HG03460 (cell line): ENCODE results near the gene POU1F1.
"Not testable (repeated sequence)": the region's sequence is repeated elsewhere in the genome, so short reads cannot be mapped to it uniquely, and the experiment has no call there.

ENCODE experiments used
- ATAC-seq: cut with Tn5 transposase; IDR thresholded peaks from one replicate; pipeline ENCODE4 v1.9.1; 2021; ENCODE audit not compliant: unreplicated experiment

The POU1F1 gene

GRCh38 chr3:87260270-87260669 lies 16.1 kb downstream of the POU1F1 start:
- ATAC-seq = peak; percentile 70

GRCh38 chr3:87250009-87250408 lies 26.4 kb downstream of the POU1F1 start:
- no peak for ATAC-seq

GRCh38 chr3:87248831-87249230 lies 27.6 kb downstream of the POU1F1 start:
- ATAC-seq = no peak

GRCh38 chr3:87248231-87248630 lies 28.2 kb downstream of the POU1F1 start:
- ATAC-seq = not testable (repeated sequence)

- ATAC-seq = no peak
These were observed 29.0 kb downstream of the POU1F1 start for GRCh38 chr3:87247430-87247773.

GRCh38 chr3:87246662-87247429 lies 29.5 kb downstream of the POU1F1 start:
- ATAC-seq = no peak

GRCh38 chr3:87236093-87236492 lies 40.3 kb downstream of the POU1F1 start:
- ATAC-seq = no peak

- no peak for ATAC-seq
These were observed 42.6 kb downstream of the POU1F1 start for GRCh38 chr3:87233805-87234204.

GRCh38 chr3:87229113-87229512 lies 47.3 kb downstream of the POU1F1 start:
- no peak for ATAC-seq

GRCh38 chr3:87228316-87228715 lies 48.1 kb downstream of the POU1F1 start:
- no peak for ATAC-seq

GRCh38 chr3:87227835-87228144 lies 48.6 kb downstream of the POU1F1 start:
- ATAC-seq = peak; percentile 2

- peak; percentile 92 for ATAC-seq
These were observed 49.1 kb downstream of the POU1F1 start, which contains the start of gene CHMP2B for GRCh38 chr3:87227104-87227834. Gene CHMP2B (plus strand): TSS chr3:87227309. CDS start chr3:87227523, 214 bp downstream.

- ATAC-seq = no peak
These were observed 50.7 kb downstream of the POU1F1 start for GRCh38 chr3:87225659-87226058.

- ATAC-seq = no peak
These were observed 56.8 kb downstream of the POU1F1 start for GRCh38 chr3:87219611-87220010.

- no peak for ATAC-seq
These were observed 57.8 kb downstream of the POU1F1 start for GRCh38 chr3:87218560-87218959.
